Endothelial cell of umbilical vein (primary cell): Measurements from ENCODE around the gene KRTAP5-6. TPM values are rescaled to one million over a fixed set of nuclear protein-coding genes. Genes with fewer than 3 reads are reported as not detected.

Source experiments
- BruUV-seq: library from RNA; stranded (reverse); fragments of 400-500 nt; replicated peaks from 2 replicates; lab custom pipeline; 2021; lab: Mats Ljungman, UMichigan
- CTCF ChIA-PET: fragments of 300-600, 350-600 bp; sonication (Branson Sonifier 250); formaldehyde crosslinking; loops from one replicate; lab custom pipeline; 2021; ENCODE audit warnings: antibody characterized with exemption, inconsistent platforms; lab: Charles Lee
- POLR2A ChIA-PET: fragments of 300-600, 350-600 bp; sonication (Branson Sonifier 250); formaldehyde crosslinking; loops from one replicate; lab custom pipeline; 2021; ENCODE audit warnings: antibody characterized with exemption, inconsistent platforms; lab: Charles Lee
- DNase-seq: peaks from one replicate; pipeline ENCODE4 v3.0.0-alpha.2; 2011; ENCODE audit warnings: low read depth, low spot score
- FAIRE-seq: peaks from 2 replicates; lab custom pipeline; 2011; peaks lifted over from hg19 to GRCh38; lab: Jason Lieb, UNC
- H2AFZ ChIP-seq: 2 replicates; pipeline ENCODE4 v1.6.0; 2012; ENCODE audit warnings: low read depth, low read length, control low read depth, inconsistent platforms
- H3K27ac ChIP-seq: 2 replicates; pipeline ENCODE4 v1.5.1; 2011; ENCODE audit warnings: low read depth, mild to moderate bottlenecking, control low read depth, low read length, moderate library complexity; ENCODE audit not compliant: insufficient read depth
- H3K27me3 ChIP-seq, 2 experiments: 2 replicates each; pipeline versions ENCODE4 v1.6.0 to v1.6.1; 2011; ENCODE audit warnings: low read length in 2 of 2, mixed read lengths in 1 of 2; ENCODE audit not compliant: control insufficient read depth in 2 of 2, insufficient read depth in 2 of 2
- H3K36me3 ChIP-seq, 2 experiments: 2 replicates in 1 of 2; 3 replicates in 1 of 2; pipeline ENCODE4 v1.5.1; 2011; ENCODE audit warnings: low read length in 2 of 2, mild to moderate bottlenecking in 1 of 2, moderate library complexity in 1 of 2; ENCODE audit not compliant: control insufficient read depth in 2 of 2, insufficient read depth in 2 of 2; ENCODE audit errors: extremely low read depth in 1 of 2
- H3K4me1 ChIP-seq: 3 replicates; pipeline ENCODE4 v1.5.1; 2011; ENCODE audit warnings: mild to moderate bottlenecking, low read length; ENCODE audit not compliant: control insufficient read depth, insufficient read depth; ENCODE audit errors: extremely low read depth
- H3K4me2 ChIP-seq: 2 replicates; pipeline ENCODE4 v1.6.1; 2011; ENCODE audit warnings: low read length, control low read depth, mixed read lengths; ENCODE audit not compliant: insufficient read depth
- H3K4me3 ChIP-seq, 3 experiments: fragments of 200-600 bp in 1 of 3; sonication (generic), shearing (Covaris generic) in 1 of 3; replicated peaks in 1 of 3; 2 replicates each; pipeline ENCODE4 v1.5.1; 2011 to 2016; ENCODE audit warnings: control low read depth in 3 of 3, low read length in 3 of 3, mild to moderate bottlenecking in 2 of 3, inconsistent platforms in 1 of 3, low read depth in 1 of 3, moderate library complexity in 1 of 3; ENCODE audit not compliant: insufficient read depth in 1 of 3
- H3K79me2 ChIP-seq: 2 replicates; pipeline ENCODE4 v1.6.0; 2012; ENCODE audit warnings: low read length, inconsistent platforms; ENCODE audit not compliant: control insufficient read depth, insufficient read depth
- H3K9ac ChIP-seq: replicated peaks from 2 replicates; pipeline ENCODE3; 2011; ENCODE audit warnings: low read length, control low read depth; ENCODE audit not compliant: insufficient read depth; ENCODE audit errors: extremely low read depth
- H3K9me1 ChIP-seq: replicated peaks from 3 replicates; pipeline ENCODE4 v1.6.0; 2011; ENCODE audit warnings: mild to moderate bottlenecking, low read length; ENCODE audit not compliant: control insufficient read depth, insufficient read depth; ENCODE audit errors: extremely low read depth
- H3K9me3 ChIP-seq: replicated peaks from 2 replicates; pipeline ENCODE4 v1.5.1; 2012; ENCODE audit warnings: low read length, inconsistent platforms; ENCODE audit not compliant: control insufficient read depth, insufficient read depth
- H4K20me1 ChIP-seq: replicated peaks from 2 replicates; pipeline ENCODE3; 2011; ENCODE audit warnings: mild to moderate bottlenecking, low read length; ENCODE audit not compliant: control insufficient read depth, insufficient read depth; ENCODE audit errors: extremely low read depth
- CTCF ChIP-seq, 2 donors: IDR thresholded peaks; 1 replicate in 1 of 2; 2 replicates in 1 of 2; pipeline ENCODE4 v1.5.1; 2011; ENCODE audit warnings: low read length in 2 of 2, mild to moderate bottlenecking in 2 of 2, moderate library complexity in 2 of 2, control low read depth in 1 of 2, inconsistent platforms in 1 of 2, low read depth in 1 of 2; ENCODE audit not compliant: insufficient read depth in 1 of 2; ENCODE audit errors: extremely low read depth in 1 of 2
- EZH2 ChIP-seq: IDR thresholded peaks from 2 replicates; pipeline ENCODE4 v1.6.1; 2012; ENCODE audit warnings: borderline replicate concordance, low read depth, mild to moderate bottlenecking, moderate library complexity, low read length, inconsistent platforms; ENCODE audit not compliant: severe bottlenecking
- FOS ChIP-seq: IDR thresholded peaks from 2 replicates; pipeline ENCODE4 v1.6.1; 2011; ENCODE audit warnings: mild to moderate bottlenecking, low read length, moderate library complexity, borderline replicate concordance; ENCODE audit not compliant: insufficient read depth
- GATA2 ChIP-seq: IDR thresholded peaks from 2 replicates; pipeline ENCODE4 v1.7.0; 2011; ENCODE audit warnings: low read depth, mild to moderate bottlenecking, moderate library complexity, mixed read lengths, low read length; ENCODE audit not compliant: insufficient read length, insufficient read depth
- JUN ChIP-seq: IDR thresholded peaks from 2 replicates; pipeline ENCODE4 v1.6.1; 2011; ENCODE audit warnings: borderline replicate concordance, low read depth; ENCODE audit not compliant: insufficient read length, insufficient read depth
- MYC ChIP-seq: IDR thresholded peaks from one replicate; pipeline ENCODE4 v1.6.1; 2011; ENCODE audit warnings: mild to moderate bottlenecking, low read depth, low read length
- POLR2A ChIP-seq: IDR thresholded peaks from 2 replicates; pipeline ENCODE4 v1.6.1; 2012; ENCODE audit warnings: low read depth, mild to moderate bottlenecking, control low read depth, low read length
- POLR2AphosphoS5 ChIP-seq: IDR thresholded peaks from 2 replicates; pipeline ENCODE4 v1.6.1; 2012; ENCODE audit warnings: low read depth, mild to moderate bottlenecking, control low read depth, low read length, moderate library complexity; ENCODE audit not compliant: insufficient read depth
- dilution Hi-C: fragments of 300-500 bp; cut with MboI; formaldehyde crosslinking; loops from one replicate; pipeline ENCODE4 v1.15.0; 2019; ENCODE audit warnings: low sequenced_read_pairs; ENCODE audit not compliant: extremely low pct_ligation_motif_present
- intact Hi-C: fragments of 100-400 bp; cut with micrococcal nuclease; formaldehyde crosslinking; loops from one replicate; pipeline ENCODE4 v1.10.0; 2022
- polyA plus RNA-seq, 4 experiments: library from polyadenylated mRNA; depleted of rRNA in 3 of 4; stranded (reverse) in 3 of 4; unstranded in 1 of 4; fragments of >200 nt; gene quantifications; 2 replicates each; pipeline versions ENCODE4 v1.2.1 to v1.2.3, GENCODE V29; 2011 to 2012; ENCODE audit warnings: missing spikeins in 1 of 4
- total RNA-seq: library from RNA; stranded (reverse); gene quantifications from 2 replicates; pipeline ENCODE4 v1.2.3, GENCODE V29; 2021
- TF ChIP-seq, protein P1 (sequence below): IDR thresholded peaks from 2 replicates; pipeline ENCODE4 v1.6.1; 2011; ENCODE audit not compliant: insufficient read depth, insufficient read length

Gene KRTAP5-6
- total and polyA plus RNA-seq, 2 donors (not counting 3 experiments of a cell fraction or from before 2014, with no cell fraction given) = not detected

- DNase-seq (no peak), FAIRE-seq (no peak)
- Histone ChIP-seq H3K27me3 (peaks cover 0 to 4% of the 10 kb centered on the region in 2 experiments), H4K20me1 (no peaks in the 10 kb centered on the region), H3K4me3 (no peak overlapping the region), H3K36me3 (no peaks in the 10 kb centered on the region), H3K79me2 (no peaks in the 10 kb centered on the region), H2AFZ (no peak overlapping the region), H3K9me1 (no peaks in the 10 kb centered on the region), H3K27ac (no peak overlapping the region), H3K4me1 (peaks cover 2% of the 10 kb centered on the region), H3K9ac (no peak overlapping the region), H3K4me2 (no peak overlapping the region), H3K9me3 (no peaks in the 10 kb centered on the region)
- POLR2A ChIA-PET = no interaction called here
- intact Hi-C loops = loop anchor here (1.0 kb wide), 2 partner anchors 42 to 180 kb away; no protein-coding TSS in a partner anchor
- CTCF ChIA-PET = interaction anchor here (0.6 to 6.0 kb wide), 118 partner anchors 8 to 768 kb away, joined by 3 to 337 read pairs (median 4); partner anchors contain the start of genes CTSD, H19, INS and KRTAP5-6
- no peak for TF ChIP-seq EZH2
- TF ChIP-seq FOS = no peak
- no peak for TF ChIP-seq CTCF (IDR thresholded peaks at IDR 0.05; ENCODE audit: extremely low read depth in 1 of 2, insufficient read depth in 1 of 2, low read depth in 1 of 2, low read length in 2 of 2)
- no peak for TF ChIP-seq JUN
- no peak for TF ChIP-seq POLR2AphosphoS5
- TF ChIP-seq, protein P1, sequence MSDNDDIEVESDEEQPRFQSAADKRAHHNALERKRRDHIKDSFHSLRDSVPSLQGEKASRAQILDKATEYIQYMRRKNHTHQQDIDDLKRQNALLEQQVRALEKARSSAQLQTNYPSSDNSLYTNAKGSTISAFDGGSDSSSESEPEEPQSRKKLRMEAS = no peak
- TF ChIP-seq MYC = no peak
- TF ChIP-seq GATA2 = no peak
- no peak for TF ChIP-seq POLR2A
- dilution Hi-C loops = no loop called here
- BruUV-seq = no TSS peak
Measured at GRCh38 chr11:1652026-1652425, 45.0 kb upstream of the KRTAP5-6 start.
